MM.1S (cell line): ENCODE data around the gene DHH.

Source experiments
- DNase-seq: peaks from one replicate; pipeline ENCODE4 v3.0.0-alpha.2; 2015
- H2AFZ ChIP-seq: fragments of 300-600 bp; sonication (generic); 2 replicates; pipeline ENCODE4 v1.6.0; 2016; ENCODE audit warnings: antibody characterized with exemption, low read length
- H3F3A ChIP-seq: fragments of 300-600 bp; sonication (generic); 2 replicates; pipeline ENCODE4 v1.6.1; 2016; ENCODE audit warnings: mild to moderate bottlenecking, antibody characterized with exemption, low read length, moderate library complexity, mixed read lengths; ENCODE audit not compliant: insufficient read depth
- H3K27ac ChIP-seq: fragments of 300-600 bp; sonication (generic); 2 replicates; pipeline ENCODE4 v1.5.1; 2016; ENCODE audit warnings: mild to moderate bottlenecking, low read length
- H3K27me3 ChIP-seq: fragments of 300-600 bp; sonication (generic); replicated peaks from 2 replicates; pipeline ENCODE4 v1.6.0; 2016; ENCODE audit warnings: low read length; ENCODE audit not compliant: insufficient read depth
- H3K36me3 ChIP-seq: fragments of 300-600 bp; sonication (generic); replicated peaks from 2 replicates; pipeline ENCODE4 v1.6.1; 2016; ENCODE audit warnings: mild to moderate bottlenecking, low read length, mixed read lengths; ENCODE audit not compliant: insufficient read depth
- H3K4me1 ChIP-seq: fragments of 300-600 bp; sonication (generic); 2 replicates; pipeline ENCODE4 v1.6.1; 2016; ENCODE audit warnings: low read length, mixed read lengths
- H3K4me2 ChIP-seq: fragments of 300-600 bp; sonication (generic); 2 replicates; pipeline ENCODE4 v1.6.0; 2016; ENCODE audit warnings: low read depth, low read length
- H3K4me3 ChIP-seq: fragments of 300-600 bp; sonication (generic); 2 replicates; pipeline ENCODE4 v1.5.1; 2016; ENCODE audit warnings: low read length, mixed read lengths
- H3K79me2 ChIP-seq: fragments of 300-600 bp; sonication (generic); 2 replicates; pipeline ENCODE4 v1.6.1; 2016; ENCODE audit warnings: mixed run types, low read length, mixed read lengths
- H3K9ac ChIP-seq: fragments of 300-600 bp; sonication (generic); 2 replicates; pipeline ENCODE4 v1.6.1; 2016; ENCODE audit warnings: low read length, mixed read lengths
- H3K9me2 ChIP-seq: fragments of 300-600 bp; sonication (generic); replicated peaks from 2 replicates; pipeline ENCODE4 v1.6.1; 2016; ENCODE audit warnings: mild to moderate bottlenecking, low read length, mixed read lengths; ENCODE audit not compliant: insufficient read depth
- H3K9me3 ChIP-seq: fragments of 300-600 bp; sonication (generic); replicated peaks from 2 replicates; pipeline ENCODE4 v1.6.1; 2016; ENCODE audit warnings: mild to moderate bottlenecking, low read length, mixed read lengths; ENCODE audit not compliant: insufficient read depth
- H4K20me1 ChIP-seq: fragments of 300-600 bp; sonication (generic); 2 replicates; pipeline ENCODE4 v1.6.1; 2016; ENCODE audit warnings: mild to moderate bottlenecking, low read length, moderate library complexity, mixed read lengths; ENCODE audit not compliant: insufficient read depth
- CTCF ChIP-seq: fragments of 300-600 bp; sonication (generic); IDR thresholded peaks from 2 replicates; pipeline ENCODE4 v1.5.1; 2016; ENCODE audit warnings: antibody characterized with exemption, low read length, mixed read lengths
- EZH2 ChIP-seq: fragments of 300-600 bp; sonication (generic); optimal IDR thresholded peaks from 2 replicates; pipeline ENCODE3; 2017; ENCODE audit warnings: low read depth, mild to moderate bottlenecking, antibody characterized with exemption, low read length, mixed read lengths
- EZH2phosphoT487 ChIP-seq: fragments of 300-600 bp; sonication (generic); IDR thresholded peaks from 2 replicates; pipeline ENCODE4 v1.6.1; 2018; ENCODE audit warnings: antibody characterized with exemption, low read length

The DHH gene

GRCh38 chr12:49126852-49127763 lies 32.5 kb upstream of the DHH start:
- peaks cover 21% of the 10 kb centered on the region for H4K20me1 ChIP-seq
- no peak for TF ChIP-seq EZH2
- no peak for TF ChIP-seq EZH2phosphoT487
- no peak for TF ChIP-seq CTCF
- H3K4me1 ChIP-seq: peaks cover 6% of the 10 kb centered on the region; the same call in 1 of the 2 replicates
- no peak overlapping the region for H3K9ac ChIP-seq
- H3K79me2 ChIP-seq: peaks cover 26% of the 10 kb centered on the region
- H3K36me3 ChIP-seq: peaks cover 13% of the 10 kb centered on the region
- no peak overlapping the region for H3K27ac ChIP-seq
- H3K27me3 ChIP-seq: no peaks in the 10 kb centered on the region
- H3K4me2 ChIP-seq: no peak overlapping the region
- no peaks in the 10 kb centered on the region for H3K9me3 ChIP-seq
- no peak for DNase-seq
- no peak overlapping the region for H2AFZ ChIP-seq
- H3K4me3 ChIP-seq: no peak overlapping the region
- no peaks in the 10 kb centered on the region for H3K9me2 ChIP-seq
- H3F3A ChIP-seq: peaks cover 53% of the 10 kb centered on the region

DNA sequence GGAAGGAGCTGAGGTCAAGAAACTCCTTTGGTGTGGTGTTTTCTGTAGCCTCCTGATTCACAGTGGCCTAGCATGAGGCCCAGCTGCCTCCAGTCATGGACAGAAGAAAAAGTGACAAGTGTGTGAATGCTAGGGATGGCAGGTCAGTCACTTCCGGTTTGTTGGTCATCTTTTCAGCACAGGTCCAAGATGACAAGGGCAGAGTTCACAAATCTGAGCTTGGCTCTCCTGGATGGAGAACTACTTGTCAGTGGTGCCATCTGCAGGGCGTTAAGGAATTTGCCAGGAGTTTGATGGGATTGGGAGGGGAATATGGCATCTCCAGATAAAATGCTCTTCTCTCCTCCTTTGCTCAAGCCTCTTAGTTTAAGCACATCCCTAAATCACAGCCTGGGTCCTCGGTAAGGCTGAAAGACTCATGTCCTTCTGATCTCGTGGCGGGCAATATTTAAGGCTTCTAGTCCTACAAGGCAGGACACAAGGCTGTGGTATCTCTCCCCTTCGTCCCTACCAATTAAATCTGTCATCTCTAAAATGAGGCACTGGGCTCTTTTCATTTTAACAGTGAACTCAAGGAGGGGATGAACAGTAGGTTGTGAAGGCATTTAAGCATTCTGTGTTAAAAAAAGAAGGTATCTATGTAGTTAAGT lies 26.6 kb upstream of the DHH start:
- no peak overlapping the region for H3K4me3 ChIP-seq
- no peaks in the 10 kb centered on the region for H3K36me3 ChIP-seq
- H3K9ac ChIP-seq: no peak overlapping the region
- H3K27me3 ChIP-seq: no peaks in the 10 kb centered on the region
- no peaks in the 10 kb centered on the region for H3K9me2 ChIP-seq
- no peak overlapping the region for H3K27ac ChIP-seq
- no peaks in the 10 kb centered on the region for H3K9me3 ChIP-seq
- no peaks in the 10 kb centered on the region for H3K4me1 ChIP-seq
- H3F3A ChIP-seq: peaks cover 6% of the 10 kb centered on the region
- no peak overlapping the region for H3K4me2 ChIP-seq
- TF ChIP-seq EZH2phosphoT487 (no peak), CTCF (peak; percentile 43), EZH2 (no peak)
- H4K20me1 ChIP-seq: no peaks in the 10 kb centered on the region
- no peak for DNase-seq
- no peak overlapping the region for H2AFZ ChIP-seq
- H3K79me2 ChIP-seq: no peaks in the 10 kb centered on the region

DNA sequence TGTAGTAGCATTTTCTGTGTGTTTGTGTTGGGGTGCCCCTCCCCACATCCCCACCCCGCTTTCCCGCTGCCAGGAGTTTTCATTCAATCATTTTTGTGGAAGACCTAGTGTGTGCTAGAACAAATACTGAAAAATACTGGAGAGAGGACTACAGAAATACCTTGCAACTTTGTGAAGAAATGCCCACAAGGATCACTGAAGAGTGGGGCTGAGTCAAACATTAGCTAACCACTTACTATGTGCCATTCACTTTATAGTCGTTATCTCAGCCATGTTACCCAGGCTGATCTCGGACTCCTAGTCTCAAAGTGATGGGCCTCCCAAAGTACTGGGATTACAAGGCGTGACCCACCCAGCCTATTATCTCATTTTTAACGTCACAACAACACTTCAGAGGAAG lies 16.6 kb upstream of the DHH start:
- Histone ChIP-seq H2AFZ (peak overlapping the region; percentile 84), H3K4me1 (peaks cover 9% of the 10 kb centered on the region; the same call in 1 of the 2 replicates), H3K27ac (no peak overlapping the region; the same call in 1 of the 2 replicates), H3K79me2 (peaks cover 11% of the 10 kb centered on the region; the same call in 1 of the 2 replicates), H3K36me3 (no peaks in the 10 kb centered on the region), H3K9me3 (no peaks in the 10 kb centered on the region), H3F3A (peaks cover 4% of the 10 kb centered on the region), H4K20me1 (no peaks in the 10 kb centered on the region), H3K4me3 (peak overlapping the region; percentile 94), H3K9ac (peak overlapping the region; percentile 16; the same call in 1 of the 2 replicates), H3K9me2 (no peaks in the 10 kb centered on the region), H3K4me2 (peak overlapping the region; percentile 68), H3K27me3 (no peaks in the 10 kb centered on the region)
- no peak for TF ChIP-seq CTCF
- no peak for TF ChIP-seq EZH2
- TF ChIP-seq EZH2phosphoT487: no peak
- DNase-seq: no peak
